CD4-positive, alpha-beta T cell treated with Interleukin-15 for 4 hours (primary cell): ENCODE data around the gene SCAMP2.
A peak's percentile ranks its signal among the peaks of the same experiment; 100 is the strongest.

Source experiments
- DNase-seq: peaks from one replicate; pipeline ENCODE4 v3.0.0-alpha.2; 2020; ENCODE audit warnings: low spot score

SCAMP2 gene

GRCh38 chr15:74816624-74817369 lies 56.4 kb downstream of the SCAMP2 start:
- no peak for DNase-seq

GRCh38 chr15:74815961-74816360 lies 57.2 kb downstream of the SCAMP2 start:
- no peak for DNase-seq

- DNase-seq: no peak
These were observed 57.8 kb downstream of the SCAMP2 start for GRCh38 chr15:74815121-74815934.

GRCh38 chr15:74812533-74812932 lies 60.6 kb downstream of the SCAMP2 start, which contains the start of gene LMAN1L:
Gene LMAN1L, plus strand, starts transcription at chr15:74812835. Its CDS starts 20 bp downstream, at chr15:74812855.
- no peak for DNase-seq

GRCh38 chr15:74809956-74810355 lies 63.2 kb downstream of the SCAMP2 start:
- no peak for DNase-seq

- DNase-seq: no peak
These were observed 63.9 kb downstream of the SCAMP2 start for GRCh38 chr15:74809242-74809641.

GRCh38 chr15:74808840-74809229 lies 64.3 kb downstream of the SCAMP2 start:
- DNase-seq: no peak

- no peak for DNase-seq
These were observed 64.9 kb downstream of the SCAMP2 start for GRCh38 chr15:74808078-74808839.

- DNase-seq: no peak
These were observed 65.9 kb downstream of the SCAMP2 start for GRCh38 chr15:74807282-74807681.

- DNase-seq: no peak
These were observed 68.2 kb downstream of the SCAMP2 start for GRCh38 chr15:74804935-74805334.

- no peak for DNase-seq
These were observed 70.2 kb downstream of the SCAMP2 start for GRCh38 chr15:74802862-74803447.

GRCh38 chr15:74802290-74802689 lies 70.9 kb downstream of the SCAMP2 start:
- no peak for DNase-seq

- no peak for DNase-seq
These were observed 71.7 kb downstream of the SCAMP2 start for GRCh38 chr15:74801311-74801997.

GRCh38 chr15:74800559-74801094 lies 72.5 kb downstream of the SCAMP2 start:
- DNase-seq: no peak

- peak; percentile 90 for DNase-seq
These were observed 73.2 kb downstream of the SCAMP2 start for GRCh38 chr15:74799856-74800558.

GRCh38 chr15:74799255-74799855 lies 73.8 kb downstream of the SCAMP2 start:
- no peak for DNase-seq

- no peak for DNase-seq
These were observed 74.5 kb downstream of the SCAMP2 start for GRCh38 chr15:74798388-74799254.

GRCh38 chr15:74795966-74796625 lies 77.1 kb downstream of the SCAMP2 start:
- DNase-seq: no peak

GRCh38 chr15:74794970-74795349 lies 78.2 kb downstream of the SCAMP2 start:
- DNase-seq: no peak
